Activated T-cell treated with anti-CD3 and anti-CD28 coated beads, Interleukin-2, amount 50 U/mL, for 72 hours (primary cell): Measurements from ENCODE around the gene METTL25B. TPM values are rescaled to one million over a fixed set of nuclear protein-coding genes. Genes with fewer than 3 reads are reported as not detected.

ENCODE experiments used
- ATAC-seq, 2 donors: fragments of 150-1000 bp; cut with Tn5 transposase; replicated peaks in 1 of 2; 2 replicates each; pipeline ENCODE4 v1.10.0; 2021; ENCODE audit warnings: moderate library complexity in 2 of 2, mild to moderate bottlenecking in 1 of 2
- DNase-seq, 2 donors: peaks; one replicate each; pipeline ENCODE4 v3.0.0; 2021 to 2022; ENCODE audit warnings: mixed read lengths in 1 of 2
- H3K27ac Mint-ChIP-seq: one replicate; pipeline ENCODE4 v1.8.0; 2022; ENCODE audit warnings: mild to moderate bottlenecking, moderate library complexity, mixed read lengths
- H3K27me3 Mint-ChIP-seq: one replicate; pipeline ENCODE4 v1.8.0; 2022; ENCODE audit warnings: low read depth, mixed read lengths
- H3K36me3 Mint-ChIP-seq, 2 donors: one replicate each; pipeline ENCODE4 v1.8.0; 2022; ENCODE audit warnings: mixed read lengths in 2 of 2, mild to moderate bottlenecking in 1 of 2; ENCODE audit not compliant: insufficient read depth in 2 of 2
- H3K4me1 Mint-ChIP-seq: one replicate; pipeline ENCODE4 v1.8.0; 2022; ENCODE audit warnings: low read depth, mixed read lengths
- H3K4me3 Mint-ChIP-seq, 2 donors: one replicate each; pipeline ENCODE4 v1.8.0; 2022; ENCODE audit warnings: mild to moderate bottlenecking in 2 of 2, mixed read lengths in 2 of 2, moderate library complexity in 2 of 2
- H3K9me3 Mint-ChIP-seq, 2 donors: one replicate each; pipeline ENCODE4 v1.8.0; 2022; ENCODE audit warnings: mixed read lengths in 2 of 2
- total RNA-seq, 2 donors: library from RNA; stranded (reverse); gene quantifications; one replicate each; pipeline ENCODE4 v1.2.3, GENCODE V29; 2022

METTL25B gene
- total RNA-seq, 2 donors from 2014 or later, result 90.5 to 100 TPM

DNA sequence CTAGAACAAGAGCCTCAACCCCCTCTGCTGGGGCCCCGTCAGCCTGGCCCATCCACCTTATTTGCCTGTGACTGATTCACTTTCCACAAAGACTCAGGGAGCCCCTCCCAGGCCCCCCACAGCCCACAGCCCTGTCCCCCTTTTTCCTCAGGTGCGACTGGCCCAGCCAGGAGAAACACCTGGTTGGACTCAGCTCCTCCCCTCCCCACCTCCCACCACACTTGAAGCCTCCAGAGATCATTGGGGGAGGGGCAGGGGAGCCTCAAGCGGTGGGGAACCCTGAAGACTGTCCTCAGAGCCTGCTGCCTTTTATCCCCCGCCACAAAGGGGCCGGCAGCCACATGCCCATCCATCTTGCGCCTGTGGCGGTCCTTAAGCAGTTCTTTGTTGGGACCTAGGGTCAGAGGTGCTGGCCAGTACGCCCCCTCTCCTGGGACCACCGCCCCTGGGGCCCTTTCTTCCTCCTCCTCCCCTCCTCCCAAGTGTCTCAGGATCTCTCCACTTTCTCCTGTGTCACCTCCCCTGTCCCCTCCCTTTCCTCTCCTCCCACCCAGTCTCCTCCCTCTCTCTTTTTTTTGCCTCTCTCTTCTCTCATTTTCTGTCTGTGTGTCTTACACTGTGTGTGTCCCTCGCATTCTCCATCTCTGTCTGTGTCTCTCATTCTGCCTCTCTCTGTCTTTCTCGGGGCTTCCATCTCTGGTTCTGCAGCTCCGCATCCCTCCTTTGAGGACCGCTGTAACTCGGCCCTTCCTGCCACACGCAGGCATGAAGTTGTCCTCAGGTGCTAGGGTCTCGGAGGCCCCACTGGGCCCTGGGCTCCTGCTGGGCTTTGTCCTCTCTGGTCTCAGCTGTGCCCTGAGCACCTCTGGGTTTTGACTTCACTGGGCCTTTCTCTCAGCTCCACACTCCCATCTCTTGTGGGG is 35.1 kb upstream of the METTL25B start:
- no peaks in the 10 kb centered on the region for H3K9me3 Mint-ChIP-seq
- H3K36me3 Mint-ChIP-seq, result no peaks in the 10 kb centered on the region
- ATAC-seq (no peak), DNase-seq (no peak)
- peaks cover 30% of the 10 kb centered on the region for H3K4me1 Mint-ChIP-seq
- H3K27ac Mint-ChIP-seq, result no peak overlapping the region
- H3K27me3 Mint-ChIP-seq, result peaks cover 74% of the 10 kb centered on the region
- peak overlapping the region in 1 of 2 donors; percentile 33 for H3K4me3 Mint-ChIP-seq

- no peak for DNase-seq
- H3K36me3 Mint-ChIP-seq, result no peaks in the 10 kb centered on the region
- no peak overlapping the region for H3K4me3 Mint-ChIP-seq
- H3K9me3 Mint-ChIP-seq, result no peaks in the 10 kb centered on the region
- H3K4me1 Mint-ChIP-seq, result peaks cover 30% of the 10 kb centered on the region
- no peak for ATAC-seq
- no peak overlapping the region for H3K27ac Mint-ChIP-seq
- peaks cover 69% of the 10 kb centered on the region for H3K27me3 Mint-ChIP-seq
Measured at GRCh38 chr1:156693848-156694689, 34.2 kb upstream of the METTL25B start.

- DNase-seq, result no peak
- H3K27me3 Mint-ChIP-seq, result peaks cover 63% of the 10 kb centered on the region
- no peak overlapping the region for H3K27ac Mint-ChIP-seq
Measured at GRCh38 chr1:156694690-156694962, 33.6 kb upstream of the METTL25B start.

GRCh38 chr1:156696755-156697154 is 31.5 kb upstream of the METTL25B start:
- DNase-seq (no peak), ATAC-seq (no peak)
- no peak overlapping the region for H3K4me3 Mint-ChIP-seq
- H3K36me3 Mint-ChIP-seq, result no peaks in the 10 kb centered on the region
- H3K4me1 Mint-ChIP-seq, result peaks cover 27% of the 10 kb centered on the region
- H3K27ac Mint-ChIP-seq, result no peak overlapping the region
- H3K9me3 Mint-ChIP-seq, result no peaks in the 10 kb centered on the region
- H3K27me3 Mint-ChIP-seq, result peaks cover 45% of the 10 kb centered on the region

More at GRCh38 chr1:156694690-156694962, 33.6 kb upstream of the METTL25B start:
- Mint-ChIP-seq H3K4me1 (peaks cover 24% of the 10 kb centered on the region), H3K9me3 (no peaks in the 10 kb centered on the region), H3K4me3 (no peak overlapping the region), H3K36me3 (no peaks in the 10 kb centered on the region)
- no peak for ATAC-seq

DNA sequence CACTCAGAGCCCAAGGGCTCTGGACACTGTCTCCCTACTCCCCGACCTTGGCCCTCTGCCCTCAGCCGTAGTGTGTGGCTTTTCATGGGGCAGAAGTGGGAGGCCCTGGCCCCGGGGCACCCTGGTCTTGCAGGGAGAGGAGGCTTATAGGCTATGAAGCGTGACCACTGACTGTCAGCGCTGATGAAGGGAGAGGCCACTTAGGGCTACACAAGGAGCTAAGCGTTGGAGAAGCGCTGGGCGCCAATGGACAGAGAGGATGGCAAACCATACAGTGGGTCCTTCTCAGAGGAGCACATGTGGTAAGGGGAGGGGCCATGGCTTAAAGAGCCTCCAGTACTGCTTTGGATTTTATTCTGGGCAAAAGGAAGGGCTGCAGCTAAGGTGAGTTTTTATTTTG is 30.8 kb upstream of the METTL25B start:
- ATAC-seq, result no peak
- H3K27me3 Mint-ChIP-seq, result peaks cover 38% of the 10 kb centered on the region
- H3K4me3 Mint-ChIP-seq, result no peak overlapping the region
- H3K36me3 Mint-ChIP-seq, result no peaks in the 10 kb centered on the region
- no peak for DNase-seq
- H3K9me3 Mint-ChIP-seq, result no peaks in the 10 kb centered on the region
- H3K27ac Mint-ChIP-seq, result no peak overlapping the region
- peaks cover 20% of the 10 kb centered on the region for H3K4me1 Mint-ChIP-seq

- Mint-ChIP-seq H3K27me3 (peaks cover 33% of the 10 kb centered on the region), H3K27ac (no peak overlapping the region)
Measured at GRCh38 chr1:156698995-156699394, 29.3 kb upstream of the METTL25B start.

DNA sequence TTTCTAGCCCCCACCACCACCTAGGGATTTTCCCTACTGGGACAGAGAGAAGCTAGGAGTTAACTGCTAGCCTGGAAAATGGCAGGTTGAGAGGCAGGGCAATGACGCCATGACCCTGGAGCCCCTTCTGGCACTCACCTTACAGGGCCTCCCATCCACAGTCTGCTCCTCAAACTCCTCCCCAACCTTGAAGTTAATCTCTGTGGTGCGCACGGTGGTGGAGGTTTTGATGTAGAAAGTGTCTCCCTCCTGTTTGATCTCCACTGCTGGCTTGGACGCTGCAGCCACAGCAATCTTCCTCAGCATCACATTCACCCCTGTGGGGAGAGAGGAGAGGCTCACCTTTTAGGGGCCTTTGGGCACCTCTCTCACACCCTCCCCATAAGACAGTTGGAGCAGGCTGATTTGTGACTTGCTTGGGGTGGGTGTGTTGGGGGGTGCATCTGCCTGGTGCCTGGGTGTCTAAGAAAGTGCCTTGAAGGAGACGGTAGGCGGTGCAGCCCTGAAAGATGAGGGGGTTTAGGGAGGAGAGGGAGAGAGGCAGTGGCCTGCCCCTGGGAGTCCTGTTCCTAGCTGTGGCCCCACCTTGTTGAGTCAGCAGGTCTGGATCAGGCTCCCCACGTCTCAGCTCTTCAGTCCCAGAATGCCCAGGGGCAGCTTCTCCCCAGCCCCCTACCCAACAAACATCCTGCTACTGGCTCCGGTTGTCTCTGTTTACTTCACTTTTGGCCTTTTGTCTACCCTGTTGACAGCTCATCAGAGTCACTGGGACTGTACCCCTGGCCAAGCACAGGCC is 27.3 kb upstream of the METTL25B start:
- Mint-ChIP-seq H3K9me3 (no peaks in the 10 kb centered on the region), H3K36me3 (no peaks in the 10 kb centered on the region), H3K27me3 (peaks cover 42% of the 10 kb centered on the region), H3K4me3 (no peak overlapping the region), H3K27ac (no peak overlapping the region), H3K4me1 (peaks cover 23% of the 10 kb centered on the region)
- ATAC-seq (no peak), DNase-seq (no peak)

More at GRCh38 chr1:156698995-156699394, 29.3 kb upstream of the METTL25B start:
- no peak overlapping the region for H3K4me3 Mint-ChIP-seq
- DNase-seq (no peak), ATAC-seq (no peak)
- H3K4me1 Mint-ChIP-seq, result peaks cover 8% of the 10 kb centered on the region
- no peaks in the 10 kb centered on the region for H3K9me3 Mint-ChIP-seq
- H3K36me3 Mint-ChIP-seq, result no peaks in the 10 kb centered on the region

DNA sequence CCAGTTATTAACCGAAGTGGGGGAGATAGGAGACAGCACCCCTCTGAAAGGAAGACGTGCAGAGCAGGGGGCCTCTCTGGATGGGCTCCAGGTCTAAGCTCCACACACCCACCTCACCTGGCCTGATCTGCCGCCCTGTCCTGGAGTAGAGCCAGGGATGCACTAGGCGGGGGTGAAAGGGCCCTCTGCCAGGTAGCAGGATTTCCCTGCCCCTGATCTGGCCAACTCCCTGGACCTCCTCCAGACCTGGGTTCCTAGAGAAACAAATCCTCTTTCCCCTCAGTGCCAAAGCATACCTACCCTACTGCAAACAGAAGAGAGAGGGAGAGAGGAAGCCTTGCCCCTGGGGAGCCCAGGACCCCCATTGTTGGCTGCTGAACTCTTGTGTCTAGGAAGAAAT is 24.9 kb upstream of the METTL25B start:
- no peaks in the 10 kb centered on the region for H3K36me3 Mint-ChIP-seq
- peaks cover 44% of the 10 kb centered on the region for H3K27me3 Mint-ChIP-seq
- no peak overlapping the region for H3K27ac Mint-ChIP-seq
- H3K4me1 Mint-ChIP-seq, result peaks cover 33% of the 10 kb centered on the region
- H3K9me3 Mint-ChIP-seq, result no peaks in the 10 kb centered on the region
- no peak for ATAC-seq
- no peak overlapping the region for H3K4me3 Mint-ChIP-seq
- no peak for DNase-seq

- Mint-ChIP-seq H3K4me1 (peaks cover 33% of the 10 kb centered on the region), H3K9me3 (no peaks in the 10 kb centered on the region), H3K36me3 (no peaks in the 10 kb centered on the region), H3K27ac (no peak overlapping the region), H3K27me3 (peaks cover 44% of the 10 kb centered on the region), H3K4me3 (peak overlapping the region; percentile 37 to 95)
- no peak for DNase-seq
- no peak for ATAC-seq
Measured at GRCh38 chr1:156703741-156704140, 24.5 kb upstream of the METTL25B start.

- no peaks in the 10 kb centered on the region for H3K36me3 Mint-ChIP-seq
- no peak for ATAC-seq
Measured at GRCh38 chr1:156704166-156704711, 24.0 kb upstream of the METTL25B start.

DNA sequence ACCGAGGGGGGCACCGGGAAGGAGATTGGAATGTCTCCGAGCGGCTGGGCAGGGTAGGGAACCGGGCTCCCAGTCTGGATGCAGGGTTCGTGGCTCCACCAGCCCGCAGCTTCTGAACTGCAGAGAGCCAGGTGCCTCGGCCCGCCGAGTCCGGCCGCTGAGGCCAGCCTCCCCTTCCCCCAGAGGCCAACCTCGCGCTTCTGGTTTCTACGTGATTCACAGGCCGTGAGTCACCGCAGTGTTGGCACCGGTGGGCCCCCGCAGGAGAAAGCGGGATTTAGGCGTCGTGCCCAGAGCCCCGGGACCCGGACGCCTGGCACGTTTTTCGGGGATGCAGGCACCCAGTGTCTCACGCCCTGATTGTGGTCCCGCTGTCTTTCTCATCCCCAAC is 23.3 kb upstream of the METTL25B start:
- Mint-ChIP-seq H3K4me1 (peaks cover 33% of the 10 kb centered on the region), H3K27me3 (peaks cover 44% of the 10 kb centered on the region), H3K9me3 (no peaks in the 10 kb centered on the region), H3K4me3 (peak overlapping the region; percentile 94 to 95), H3K36me3 (no peaks in the 10 kb centered on the region), H3K27ac (no peak overlapping the region)
- peak; percentile 51 to 56 for ATAC-seq
- DNase-seq, result peak; percentile 62 to 70

More at GRCh38 chr1:156704166-156704711, 24.0 kb upstream of the METTL25B start:
- no peak for DNase-seq
- peak overlapping the region; percentile 61 to 95 for H3K4me3 Mint-ChIP-seq
- peaks cover 44% of the 10 kb centered on the region for H3K27me3 Mint-ChIP-seq
- no peaks in the 10 kb centered on the region for H3K9me3 Mint-ChIP-seq
- peaks cover 33% of the 10 kb centered on the region for H3K4me1 Mint-ChIP-seq
- no peak overlapping the region for H3K27ac Mint-ChIP-seq

GRCh38 chr1:156705321-156705917 is 22.9 kb upstream of the METTL25B start, which contains the start of gene CRABP2:
CRABP2 (minus strand) TSS chr1:156705583; CDS start chr1:156705446, 137 bp downstream.
- Mint-ChIP-seq H3K36me3 (no peaks in the 10 kb centered on the region), H3K9me3 (no peaks in the 10 kb centered on the region), H3K27me3 (peaks cover 44% of the 10 kb centered on the region), H3K4me3 (peak within 1 kb of the TSS; percentile 94 to 95), H3K4me1 (peaks cover 33% of the 10 kb centered on the region), H3K27ac (no peak within 1 kb of the TSS)
- peak; percentile 41 to 44 for ATAC-seq
- DNase-seq, result peak; percentile 29 to 38
